Measurements from ENCODE around the gene NTRK3.

NTRK3 gene

GRCh38 chr15:88272421-88272820 lies 15.9 kb upstream of the NTRK3 start:
- no peak for TF ChIP-seq CTCF (IDR thresholded peaks at IDR 0.05; ENCODE audit: extremely low read depth, missing control alignments)
- no peak for DNase-seq (ENCODE audit: low spot score)

GRCh38 chr15:88269356-88270062 lies 13.0 kb upstream of the NTRK3 start:
- TF ChIP-seq CTCF (IDR thresholded peaks at IDR 0.05; ENCODE audit: extremely low read depth, missing control alignments) = no peak

GRCh38 chr15:88267720-88268119 lies 11.2 kb upstream of the NTRK3 start:
- DNase-seq (ENCODE audit: low spot score) = no peak
- no peak for TF ChIP-seq CTCF (IDR thresholded peaks at IDR 0.05; ENCODE audit: extremely low read depth, missing control alignments)

More at GRCh38 chr15:88269356-88270062, 13.0 kb upstream of the NTRK3 start:
- no peak for DNase-seq (ENCODE audit: low spot score)

GRCh38 chr15:88266170-88266569 lies 9.6 kb upstream of the NTRK3 start:
- TF ChIP-seq CTCF (IDR thresholded peaks at IDR 0.05; ENCODE audit: extremely low read depth, missing control alignments) = no peak
- DNase-seq (ENCODE audit: low spot score) = no peak

GRCh38 chr15:88264622-88265021 lies 8.1 kb upstream of the NTRK3 start:
- no peak for TF ChIP-seq CTCF (IDR thresholded peaks at IDR 0.05; ENCODE audit: extremely low read depth, missing control alignments)
- DNase-seq (ENCODE audit: low spot score) = no peak

- no peak for DNase-seq (ENCODE audit: low spot score)
- no peak for TF ChIP-seq CTCF (IDR thresholded peaks at IDR 0.05; ENCODE audit: extremely low read depth, missing control alignments)
Measured at GRCh38 chr15:88262064-88262463, 5.5 kb upstream of the NTRK3 start.

- peak; percentile 33 for TF ChIP-seq CTCF (IDR thresholded peaks at IDR 0.05; ENCODE audit: extremely low read depth, missing control alignments)
- no peak for DNase-seq (ENCODE audit: low spot score)
Measured at GRCh38 chr15:88258093-88258641, 1.6 kb upstream of the NTRK3 start.
